GM12878 (cell line): Measurements from ENCODE around the gene SPG7. TPM values are rescaled to one million over a fixed set of nuclear protein-coding genes. Genes with fewer than 3 reads are reported as not detected.
A peak's percentile ranks its signal among the peaks of the same experiment; 100 is the strongest.

ENCODE experiments used
- ATF2 ChIP-seq: IDR thresholded peaks from 2 replicates; pipeline ENCODE4 v1.6.1; 2012; ENCODE audit warnings: low read length, inconsistent platforms
- CHD2 ChIP-seq: IDR thresholded peaks from 2 replicates; pipeline ENCODE4 v1.6.1; 2011; ENCODE audit warnings: low read depth, low read length, improper control_type of control experiment, borderline replicate concordance
- CREB1 ChIP-seq: IDR thresholded peaks from 2 replicates; pipeline ENCODE4 v1.6.1; 2012; ENCODE audit warnings: low read depth, mild to moderate bottlenecking, inconsistent platforms
- E2F8 ChIP-seq: fragments of 450-650 bp; IDR thresholded peaks from 2 replicates; pipeline ENCODE4 v1.6.1; 2018; ENCODE audit warnings: mild to moderate bottlenecking, low read depth, moderate library complexity; ENCODE audit not compliant: partially characterized antibody
- ETV6 ChIP-seq, 2 experiments: fragments of 450-650 bp in 1 of 2; IDR thresholded peaks in 1 of 2; conservative IDR thresholded peaks in 1 of 2; 2 replicates each; pipeline ENCODE4 v1.6.1; 2014; ENCODE audit warnings: antibody characterized with exemption in 1 of 2, borderline replicate concordance in 1 of 2, low read depth in 1 of 2, mild to moderate bottlenecking in 1 of 2, moderate library complexity in 1 of 2
- MYC ChIP-seq: IDR thresholded peaks from 2 replicates; pipeline ENCODE4 v1.6.1; 2011; ENCODE audit warnings: mild to moderate bottlenecking, low read length, moderate library complexity, inconsistent platforms; ENCODE audit not compliant: insufficient read depth, insufficient replicate concordance, insufficient read length, severe bottlenecking
- NRF1 ChIP-seq: conservative IDR thresholded peaks from 2 replicates; pipeline ENCODE4 v1.6.1; 2011; ENCODE audit warnings: mild to moderate bottlenecking, low read depth, low read length, improper control_type of control experiment
- POLR2AphosphoS2 ChIP-seq: IDR thresholded peaks from 2 replicates; pipeline ENCODE4 v1.6.1; 2011; ENCODE audit warnings: low read depth, mild to moderate bottlenecking, low read length, improper control_type of control experiment, moderate library complexity
- POLR2AphosphoS5 ChIP-seq: IDR thresholded peaks from 2 replicates; pipeline ENCODE4 v1.6.1; 2011; ENCODE audit warnings: mild to moderate bottlenecking, low read length, inconsistent platforms
- PRDM15 ChIP-seq: fragments of 450-650 bp; formaldehyde crosslinking; IDR thresholded peaks from 2 replicates; pipeline ENCODE4 v1.4.0; 2020; ENCODE audit warnings: mild to moderate bottlenecking, moderate library complexity
- RBBP5 ChIP-seq: fragments of 200-600 bp; sonication (generic); conservative IDR thresholded peaks from 2 replicates; pipeline ENCODE4 v1.6.1; 2016
- RELB ChIP-seq: fragments of 450-650 bp; IDR thresholded peaks from 2 replicates; pipeline ENCODE4 v1.6.1; 2017; ENCODE audit warnings: low read depth, mild to moderate bottlenecking, moderate library complexity
- SPI1 ChIP-seq: IDR thresholded peaks from 2 replicates; pipeline ENCODE4 v1.6.1; 2011; ENCODE audit warnings: low read depth, mild to moderate bottlenecking, low read length, moderate library complexity, borderline replicate concordance; ENCODE audit not compliant: insufficient read depth
- YY1 ChIP-seq: IDR thresholded peaks from 2 replicates; pipeline ENCODE4 v1.6.1; 2011; ENCODE audit warnings: low read depth, mild to moderate bottlenecking, low read length
- ZBED1 ChIP-seq: IDR thresholded peaks from 2 replicates; pipeline ENCODE4 v1.6.1; 2016; ENCODE audit warnings: borderline replicate concordance
- ZZZ3 ChIP-seq: IDR thresholded peaks from 2 replicates; pipeline ENCODE4 v1.6.1; 2011; ENCODE audit warnings: low read depth; ENCODE audit not compliant: control insufficient read depth, insufficient read length
- polyA plus RNA-seq, 11 experiments: library from polyadenylated mRNA; depleted of rRNA in 4 of 11; unstranded in 6 of 11; stranded (reverse) in 5 of 11; fragments of >200 nt; fragmentation: Nextera tagmentation in 4 of 11; fragmentation: Illumina TruSeq in 1 of 11; extraction: Ambion mirVana in 4 of 11; extraction: Trizol in 1 of 11; gene quantifications; 1 replicate in 1 of 11; 2 replicates in 10 of 11; pipeline versions ENCODE4 v1.2.1 to v1.2.3, GENCODE V29; 2011 to 2016; ENCODE audit warnings: inconsistent platforms in 2 of 11, missing spikeins in 2 of 11, low read depth in 1 of 11
- total RNA-seq, 4 experiments: library from RNA; depleted of rRNA in 3 of 4; stranded (reverse); fragments of >200 nt in 3 of 4; fragmentation: Illumina TruSeq in 1 of 4; extraction: Trizol in 1 of 4; gene quantifications; 2 replicates each; pipeline versions ENCODE4 v1.2.1 to v1.2.3, GENCODE V29; 2013 to 2021

Gene SPG7
- total and polyA plus RNA-seq, 10 of the 15 experiments (the other 5 are each of a cell fraction or from before 2014, with no cell fraction given) = 5.9 to 75.9 (median 52.5) TPM

GRCh38 chr16:89505204-89506112, 2.7 kb upstream of the SPG7 start (continued):
- no peak for TF ChIP-seq ZBED1
- no peak for TF ChIP-seq YY1
- TF ChIP-seq MYC = no peak
- TF ChIP-seq POLR2AphosphoS5 = peak; percentile 76
- TF ChIP-seq SPI1 = peak; percentile 42; the same call in 1 of the 2 replicates
- peak; percentile 87 for TF ChIP-seq CREB1
- no peak for TF ChIP-seq ATF2
- TF ChIP-seq RBBP5 = no peak
- TF ChIP-seq POLR2AphosphoS2 = 0 out of 2 replicates have a peak, but pooled peaks have one; percentile 30
- TF ChIP-seq ETV6 (conservative IDR thresholded peaks at IDR 0.05 in 1 of 2, IDR thresholded peaks at IDR 0.05 in 1 of 2; ENCODE audit: borderline replicate concordance in 1 of 2, low read depth in 1 of 2) = peak in 1 of 2 experiments; percentile 96; a peak in 2 of 4 replicates
- TF ChIP-seq NRF1 = no peak
- no peak for TF ChIP-seq CHD2
- no peak for TF ChIP-seq PRDM15 (CRISPR knock-in tag)
- TF ChIP-seq RELB = no peak
- no peak for TF ChIP-seq ZZZ3
- TF ChIP-seq E2F8 = no peak
